ENCODE results near the gene RNF207. TPM values are rescaled to one million over a fixed set of nuclear protein-coding genes. Genes with fewer than 3 reads are reported as not detected.

Gene RNF207
- total and polyA plus RNA-seq, 4 donors, result 3.3 to 13.7 (median 5.8) TPM

DNA sequence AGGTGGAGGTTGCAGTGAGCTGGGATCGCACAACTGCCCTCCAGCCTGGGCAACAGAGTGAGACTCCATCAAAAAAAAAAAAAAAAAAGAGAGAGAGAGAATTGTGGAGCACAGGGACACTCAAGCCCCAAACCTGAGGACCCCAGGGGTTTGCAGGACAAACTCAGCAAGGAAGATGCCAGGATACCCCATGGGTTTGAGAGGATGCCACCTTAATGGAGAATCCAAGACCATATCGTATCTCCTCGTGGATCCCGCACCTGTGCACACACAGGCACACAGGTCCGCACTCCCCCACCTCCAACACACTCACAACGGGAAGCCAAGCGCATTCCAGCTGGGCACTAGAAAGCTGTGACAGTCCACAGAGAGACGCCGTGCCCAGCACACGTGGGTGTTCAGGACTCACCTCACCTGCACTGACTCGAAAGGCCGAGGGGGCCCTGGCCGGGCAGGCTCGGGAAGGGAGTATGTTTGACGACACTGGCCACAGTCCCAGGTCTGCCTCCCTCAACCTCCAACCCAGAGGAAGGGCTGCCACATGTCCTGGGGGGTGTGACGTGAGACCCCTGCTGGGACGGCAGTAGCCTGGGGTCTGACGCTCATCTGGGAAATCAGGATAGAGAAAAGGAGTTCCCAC lies 36.9 kb upstream of the RNF207 start:
- 69% methylated on average over 18 of the region's 18 CpGs for WGBS
- Histone ChIP-seq H3K27me3 (ENCODE audit: control insufficient read depth in 4 of 4, insufficient read depth in 4 of 4, low read length in 3 of 4) (no peaks in the 10 kb centered on the region), H3K36me3 (ENCODE audit: control insufficient read depth in 4 of 4, insufficient read depth in 3 of 4, low read depth in 1 of 4, low read length in 3 of 4) (no peaks in the 10 kb centered on the region), H3K4me3 (ENCODE audit: low read depth in 1 of 3, low read length in 3 of 3) (no peak overlapping the region), H3K9me3 (ENCODE audit: control insufficient read depth in 4 of 4, low read length in 3 of 4) (no peaks in the 10 kb centered on the region), H3K4me1 (ENCODE audit: control insufficient read depth in 4 of 4, insufficient read depth in 4 of 4, low read length in 3 of 4) (no peaks in the 10 kb centered on the region), H3K9ac (ENCODE audit: low read depth in 1 of 2, low read length in 2 of 2) (no peak overlapping the region), H3K27ac (ENCODE audit: low read depth in 1 of 2, low read length in 2 of 2) (no peak overlapping the region)
- TF ChIP-seq EGR1 (IDR thresholded peaks at IDR 0.05; ENCODE audit: low read depth in 2 of 2) (no peak), TAF1 (conservative IDR thresholded peaks at IDR 0.05) (no peak), RAD21 (IDR thresholded peaks at IDR 0.05) (no peak), ZBTB33 (IDR thresholded peaks at IDR 0.05) (no peak), GABPA (IDR thresholded peaks at IDR 0.05 in 1 of 2, conservative IDR thresholded peaks at IDR 0.05 in 1 of 2) (no peak), HNF4G (IDR thresholded peaks at IDR 0.05) (no peak), JUND (IDR thresholded peaks at IDR 0.05) (no peak), RXRA (IDR thresholded peaks at IDR 0.05) (no peak), NR2F2 (IDR thresholded peaks at IDR 0.05) (no peak), FOXA1 (IDR thresholded peaks at IDR 0.05) (no peak), FOXA2 (IDR thresholded peaks at IDR 0.05) (no peak), HNF4A (conservative IDR thresholded peaks at IDR 0.05) (no peak), REST (IDR thresholded peaks at IDR 0.05) (no peak), SP1 (IDR thresholded peaks at IDR 0.05) (no peak), YY1 (IDR thresholded peaks at IDR 0.05) (no peak), ATF3 (IDR thresholded peaks at IDR 0.05) (no peak)
- TF ChIP-seq, protein P1, sequence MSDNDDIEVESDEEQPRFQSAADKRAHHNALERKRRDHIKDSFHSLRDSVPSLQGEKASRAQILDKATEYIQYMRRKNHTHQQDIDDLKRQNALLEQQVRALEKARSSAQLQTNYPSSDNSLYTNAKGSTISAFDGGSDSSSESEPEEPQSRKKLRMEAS (IDR thresholded peaks at IDR 0.05), result no peak
- TF ChIP-seq, protein P2, sequence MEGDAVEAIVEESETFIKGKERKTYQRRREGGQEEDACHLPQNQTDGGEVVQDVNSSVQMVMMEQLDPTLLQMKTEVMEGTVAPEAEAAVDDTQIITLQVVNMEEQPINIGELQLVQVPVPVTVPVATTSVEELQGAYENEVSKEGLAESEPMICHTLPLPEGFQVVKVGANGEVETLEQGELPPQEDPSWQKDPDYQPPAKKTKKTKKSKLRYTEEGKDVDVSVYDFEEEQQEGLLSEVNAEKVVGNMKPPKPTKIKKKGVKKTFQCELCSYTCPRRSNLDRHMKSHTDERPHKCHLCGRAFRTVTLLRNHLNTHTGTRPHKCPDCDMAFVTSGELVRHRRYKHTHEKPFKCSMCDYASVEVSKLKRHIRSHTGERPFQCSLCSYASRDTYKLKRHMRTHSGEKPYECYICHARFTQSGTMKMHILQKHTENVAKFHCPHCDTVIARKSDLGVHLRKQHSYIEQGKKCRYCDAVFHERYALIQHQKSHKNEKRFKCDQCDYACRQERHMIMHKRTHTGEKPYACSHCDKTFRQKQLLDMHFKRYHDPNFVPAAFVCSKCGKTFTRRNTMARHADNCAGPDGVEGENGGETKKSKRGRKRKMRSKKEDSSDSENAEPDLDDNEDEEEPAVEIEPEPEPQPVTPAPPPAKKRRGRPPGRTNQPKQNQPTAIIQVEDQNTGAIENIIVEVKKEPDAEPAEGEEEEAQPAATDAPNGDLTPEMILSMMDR (IDR thresholded peaks at IDR 0.05; ENCODE audit: low read depth, low read length, missing input control), result no peak
- no peak for DNase-seq (ENCODE audit: low spot score)
